HG03175 (cell line): ENCODE data around the gene BCL11B.

ENCODE experiments used
- ATAC-seq: cut with Tn5 transposase; IDR thresholded peaks from one replicate; pipeline ENCODE4 v1.9.1; 2021; ENCODE audit warnings: mild to moderate bottlenecking, moderate library complexity; ENCODE audit not compliant: unreplicated experiment

Gene BCL11B

GRCh38 chr14:99287269-99287942 lies 15.4 kb upstream of the BCL11B start:
- peak; percentile 83 for ATAC-seq

GRCh38 chr14:99286761-99287160 lies 14.8 kb upstream of the BCL11B start:
- ATAC-seq = peak; percentile 71

- ATAC-seq = no peak
Observed at GRCh38 chr14:99284254-99285004, 12.4 kb upstream of the BCL11B start.

GRCh38 chr14:99282261-99283050 lies 10.5 kb upstream of the BCL11B start:
- ATAC-seq = no peak

GRCh38 chr14:99281396-99281795 lies 9.4 kb upstream of the BCL11B start:
- ATAC-seq = no peak

GRCh38 chr14:99280852-99281251 lies 8.9 kb upstream of the BCL11B start:
- no peak for ATAC-seq

GRCh38 chr14:99280066-99280731 lies 8.2 kb upstream of the BCL11B start:
- ATAC-seq = no peak

GRCh38 chr14:99278836-99279235 lies 6.8 kb upstream of the BCL11B start:
- ATAC-seq = no peak

GRCh38 chr14:99277530-99277929 lies 5.5 kb upstream of the BCL11B start:
- ATAC-seq = no peak

- ATAC-seq = no peak
Observed at GRCh38 chr14:99276482-99276881, 4.5 kb upstream of the BCL11B start.

GRCh38 chr14:99275222-99275584 lies 3.2 kb upstream of the BCL11B start:
- ATAC-seq = no peak

- peak; percentile 46 for ATAC-seq
Observed at GRCh38 chr14:99274346-99275221, 2.6 kb upstream of the BCL11B start.

GRCh38 chr14:99273766-99274345 lies 1.9 kb upstream of the BCL11B start:
- ATAC-seq = no peak

- no peak for ATAC-seq
Observed at GRCh38 chr14:99272899-99273765, 1.1 kb upstream of the BCL11B start.

- no peak for ATAC-seq
Observed at GRCh38 chr14:99272632-99272898, 568 bp upstream of the BCL11B start.

- ATAC-seq = no peak
Observed at GRCh38 chr14:99271221-99271941, 616 bp downstream of the BCL11B start.

- no peak for ATAC-seq
Observed at GRCh38 chr14:99270458-99271220, 1.4 kb downstream of the BCL11B start.
